Fibroblast of skin of abdomen (primary cell): ENCODE data around the gene CGB7. TPM values are rescaled to one million over a fixed set of nuclear protein-coding genes. Genes with fewer than 3 reads are reported as not detected.

Experiments
- DNase-seq: peaks from one replicate; pipeline ENCODE4 v3.0.0-alpha.2; 2013
- polyA plus RNA-seq, 2 experiments: library from polyadenylated mRNA; unstranded; fragments of 120-200 nt; gene quantifications; one replicate each; pipeline ENCODE4 v1.2.1, GENCODE V29; 2013; ENCODE audit not compliant: insufficient read length in 2 of 2

CGB7 gene
- polyA plus RNA-seq (2013, experiment 1 of 2; ENCODE audit: insufficient read length), result 1.0 TPM
- polyA plus RNA-seq (2013, experiment 2 of 2; ENCODE audit: insufficient read length), result 1.3 TPM

DNA sequence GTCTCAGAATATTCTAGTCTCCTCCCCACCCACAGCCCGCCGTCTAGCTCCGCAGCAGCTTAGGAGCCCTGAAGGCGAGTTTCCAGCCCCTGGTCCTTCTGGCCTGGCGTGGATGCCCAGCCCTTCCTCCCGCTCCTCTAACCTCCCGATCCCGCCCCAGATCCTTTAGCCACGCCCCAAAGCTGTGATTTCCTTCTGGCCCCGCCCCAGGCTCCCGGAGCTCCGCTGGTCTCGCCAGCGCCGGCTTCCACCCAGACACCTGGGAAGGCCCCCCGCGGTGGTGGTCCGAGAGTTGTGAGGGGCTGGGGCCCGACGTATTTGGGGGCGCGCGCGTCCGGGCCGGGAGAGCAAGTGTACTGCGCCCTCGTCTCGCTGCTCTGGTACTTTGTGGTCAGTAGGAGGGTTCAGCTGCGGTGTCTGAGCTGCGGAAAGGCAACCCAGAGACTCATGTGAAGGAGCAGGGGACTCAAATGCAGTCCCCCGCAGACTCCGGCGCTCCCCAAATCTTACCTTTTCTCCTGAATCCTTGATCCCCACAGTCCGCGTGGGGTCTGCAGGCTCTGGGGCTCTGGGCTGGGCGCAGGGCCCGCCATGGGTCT is at the start of gene CGB7:
CGB7 (minus strand) TSS at position 114 of the 599 bp plus-strand sequence. CDS start 2,374 bp downstream, outside the sequence.
- peak; percentile 53 for DNase-seq

DNA sequence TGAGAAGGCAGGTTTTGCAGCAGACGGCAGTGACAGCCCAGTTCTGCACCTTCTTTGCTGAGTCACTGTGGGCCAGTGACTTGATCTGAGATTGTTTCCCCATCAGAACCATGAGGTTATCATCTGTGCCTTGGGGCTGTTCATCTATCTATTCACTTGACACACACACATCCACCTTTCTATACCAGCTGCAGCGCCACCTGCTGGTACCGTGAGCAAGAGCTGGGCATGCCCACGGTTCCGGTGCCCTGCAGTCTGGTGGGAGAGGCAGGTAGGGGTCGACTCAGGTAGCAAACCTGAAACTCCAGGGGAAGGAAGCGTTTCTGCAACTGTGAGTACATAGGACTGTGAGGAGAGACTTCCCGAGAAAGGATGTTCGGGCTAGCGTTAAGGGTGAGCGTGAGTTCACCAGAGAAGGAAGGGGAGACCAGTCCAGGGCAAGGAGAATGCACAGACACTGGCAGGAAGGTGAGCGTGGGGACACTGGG is 49.1 kb upstream of the CGB7 start:
- peak; percentile 39 for DNase-seq

DNA sequence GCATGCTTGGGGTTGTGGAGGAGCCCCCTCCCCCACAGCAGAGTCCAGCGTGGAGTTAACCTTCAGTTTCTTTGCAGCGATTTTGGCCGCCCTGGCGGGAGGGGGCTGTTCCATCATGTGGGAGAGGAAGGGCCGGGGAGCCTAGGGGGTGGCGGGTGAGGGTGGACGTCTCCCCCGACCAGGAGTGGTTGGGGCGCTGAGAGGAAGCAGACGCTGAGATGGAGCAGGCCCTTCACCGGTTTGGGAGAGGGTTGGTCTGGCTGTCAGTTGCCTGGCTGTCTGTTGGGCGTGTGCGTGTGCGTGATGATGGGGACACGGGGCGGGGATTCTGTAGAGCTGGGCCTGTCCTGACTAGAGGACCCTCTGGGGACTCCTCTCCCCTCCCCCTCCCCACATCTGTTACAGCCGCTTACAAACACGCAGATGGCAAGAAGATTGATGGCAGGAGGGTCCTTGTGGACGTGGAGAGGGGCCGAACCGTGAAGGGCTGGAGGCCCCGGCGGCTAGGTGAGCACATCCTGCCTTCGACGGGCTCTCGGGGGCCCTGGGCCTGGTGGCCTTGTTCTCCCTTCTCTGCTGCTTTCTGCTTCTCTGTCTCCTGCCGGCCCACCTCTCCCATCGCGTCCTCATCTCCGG is 46.8 kb upstream of the CGB7 start:
- no peak for DNase-seq

DNA sequence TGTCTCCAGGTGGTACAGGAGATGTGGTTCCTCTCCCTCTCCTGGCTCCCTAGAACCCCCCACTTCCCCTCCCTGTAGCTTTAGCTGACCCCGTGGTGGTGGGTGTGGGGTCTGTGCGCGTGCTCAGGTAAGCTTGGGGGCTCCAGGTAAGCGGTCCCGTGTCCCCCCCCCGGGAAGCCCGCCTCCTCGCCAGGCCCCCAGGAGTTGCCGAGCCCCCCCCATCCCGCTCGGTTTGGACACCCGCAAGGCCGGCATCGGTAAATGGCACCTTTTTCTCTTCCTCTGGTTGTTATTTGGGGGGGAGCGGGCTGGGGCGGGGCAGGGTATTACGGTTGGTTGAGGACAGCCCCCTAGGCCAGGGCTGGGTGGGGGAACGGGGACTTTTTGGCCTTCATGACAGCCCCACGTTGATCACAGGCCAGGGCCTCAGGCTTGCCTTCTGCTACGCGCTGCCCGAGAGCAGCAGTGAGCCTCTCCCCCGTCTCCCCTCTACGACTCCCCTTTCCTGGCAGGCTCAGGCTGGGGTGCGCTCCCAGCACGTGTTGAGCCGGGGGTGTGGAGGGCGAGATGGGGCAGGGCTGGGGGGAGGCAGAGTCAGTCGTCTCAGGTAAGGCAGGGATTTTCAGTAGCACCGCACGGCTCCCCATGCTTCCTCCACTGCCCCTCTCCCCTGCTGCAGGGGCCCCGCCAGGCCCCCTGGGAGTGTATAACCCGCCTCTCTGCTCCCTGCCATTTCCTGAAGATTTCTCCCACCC is 46.0 kb upstream of the CGB7 start:
- DNase-seq, result no peak

DNA sequence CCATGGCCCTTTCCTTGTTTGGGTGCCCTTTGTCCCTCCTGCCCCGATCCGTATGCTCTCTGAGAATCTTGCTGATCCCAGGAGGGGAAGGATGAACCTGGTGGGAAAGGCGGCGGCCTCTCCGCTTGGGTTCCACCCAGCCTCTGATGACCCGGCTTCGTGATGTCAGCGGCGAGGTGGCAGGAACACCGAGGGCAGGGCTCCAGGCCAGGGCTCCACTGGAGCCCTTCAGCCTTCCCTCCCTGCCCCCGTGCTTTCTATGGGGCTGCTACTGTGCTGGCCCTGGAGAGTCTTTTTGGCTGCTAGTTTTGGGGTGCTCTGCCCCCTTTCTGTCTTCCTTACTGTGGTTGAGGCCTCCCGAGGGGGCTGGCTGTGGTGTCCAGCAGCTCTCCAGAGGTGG is 44.8 kb upstream of the CGB7 start:
- no peak for DNase-seq

DNA sequence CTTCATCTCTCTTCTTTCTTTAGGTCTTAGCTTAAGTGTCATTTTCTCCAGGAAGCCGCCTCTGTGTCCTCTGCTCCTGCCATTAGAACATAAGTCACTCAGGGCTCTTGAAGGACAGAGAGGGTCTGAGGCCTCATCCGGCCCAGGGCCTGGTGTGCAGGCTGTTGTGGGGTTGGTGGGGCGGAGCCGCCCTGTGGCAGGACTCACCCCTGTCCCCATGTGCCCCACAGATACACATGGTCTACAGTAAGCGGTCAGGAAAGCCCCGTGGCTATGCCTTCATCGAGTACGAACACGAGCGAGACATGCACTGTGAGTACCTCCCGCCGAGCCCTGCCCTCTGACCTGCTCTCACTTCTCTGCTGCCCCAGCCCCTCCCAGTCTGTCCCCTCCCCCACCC is 43.6 kb upstream of the CGB7 start:
- no peak for DNase-seq

DNA sequence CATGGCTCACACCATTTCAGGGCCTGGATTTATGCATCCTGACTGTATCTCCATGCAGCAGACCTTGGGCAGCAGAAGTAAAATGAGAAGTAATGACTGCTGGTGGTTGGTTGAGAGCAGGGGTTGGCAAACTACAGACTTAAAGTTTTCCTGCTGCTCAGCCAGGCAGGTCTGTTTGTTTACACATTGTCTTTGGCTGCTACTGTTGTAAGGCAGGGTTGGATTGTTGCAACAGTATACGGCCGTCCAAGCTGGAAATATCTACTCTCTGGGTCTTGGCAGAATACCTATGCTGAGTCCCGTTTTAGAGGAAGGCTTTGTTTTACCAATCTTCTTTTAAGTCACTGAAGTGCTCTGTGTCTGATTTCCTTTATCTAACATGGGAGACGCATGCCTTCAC is 41.2 kb upstream of the CGB7 start:
- no peak for DNase-seq

DNA sequence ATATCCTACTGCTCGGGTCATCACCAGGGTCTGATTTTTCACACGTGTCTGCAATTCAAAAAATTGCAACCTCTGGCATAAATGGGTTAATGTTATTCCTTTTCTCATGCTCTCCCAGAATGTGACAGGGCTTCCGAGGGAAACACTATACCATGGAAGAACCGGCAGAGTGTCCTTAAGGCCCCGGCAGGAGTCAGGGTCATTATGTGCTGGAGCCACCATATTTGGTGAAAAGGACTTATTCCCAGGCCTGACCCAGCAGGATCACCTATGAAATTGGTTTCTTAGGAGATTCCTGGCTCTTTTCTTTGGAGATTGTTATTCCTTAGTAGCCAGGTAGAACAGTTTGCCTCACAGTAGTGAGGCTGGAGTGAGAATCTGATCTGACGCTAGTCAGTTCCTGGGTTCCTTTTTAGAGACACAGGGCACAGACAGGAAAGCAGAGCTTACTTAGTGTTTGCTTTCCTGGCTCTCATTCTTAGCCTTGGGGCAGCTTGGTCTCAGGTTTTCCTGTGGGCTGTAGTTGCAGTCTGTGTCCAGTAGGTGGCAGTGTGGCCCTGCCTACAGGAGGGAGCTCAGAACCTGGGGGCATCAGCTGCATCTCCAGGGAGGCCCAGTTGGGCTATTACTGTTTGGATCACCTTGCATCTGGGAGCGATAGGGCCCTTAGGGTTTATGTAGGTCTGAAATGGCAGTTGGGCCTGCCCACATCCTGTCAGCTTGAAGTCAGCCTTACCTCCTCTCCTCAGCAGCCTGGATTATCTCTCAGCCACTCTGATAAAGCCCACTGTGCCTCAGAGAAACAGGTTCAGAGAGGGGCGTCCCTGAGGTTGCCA is 40.1 kb upstream of the CGB7 start:
- peak; percentile 62 for DNase-seq

DNA sequence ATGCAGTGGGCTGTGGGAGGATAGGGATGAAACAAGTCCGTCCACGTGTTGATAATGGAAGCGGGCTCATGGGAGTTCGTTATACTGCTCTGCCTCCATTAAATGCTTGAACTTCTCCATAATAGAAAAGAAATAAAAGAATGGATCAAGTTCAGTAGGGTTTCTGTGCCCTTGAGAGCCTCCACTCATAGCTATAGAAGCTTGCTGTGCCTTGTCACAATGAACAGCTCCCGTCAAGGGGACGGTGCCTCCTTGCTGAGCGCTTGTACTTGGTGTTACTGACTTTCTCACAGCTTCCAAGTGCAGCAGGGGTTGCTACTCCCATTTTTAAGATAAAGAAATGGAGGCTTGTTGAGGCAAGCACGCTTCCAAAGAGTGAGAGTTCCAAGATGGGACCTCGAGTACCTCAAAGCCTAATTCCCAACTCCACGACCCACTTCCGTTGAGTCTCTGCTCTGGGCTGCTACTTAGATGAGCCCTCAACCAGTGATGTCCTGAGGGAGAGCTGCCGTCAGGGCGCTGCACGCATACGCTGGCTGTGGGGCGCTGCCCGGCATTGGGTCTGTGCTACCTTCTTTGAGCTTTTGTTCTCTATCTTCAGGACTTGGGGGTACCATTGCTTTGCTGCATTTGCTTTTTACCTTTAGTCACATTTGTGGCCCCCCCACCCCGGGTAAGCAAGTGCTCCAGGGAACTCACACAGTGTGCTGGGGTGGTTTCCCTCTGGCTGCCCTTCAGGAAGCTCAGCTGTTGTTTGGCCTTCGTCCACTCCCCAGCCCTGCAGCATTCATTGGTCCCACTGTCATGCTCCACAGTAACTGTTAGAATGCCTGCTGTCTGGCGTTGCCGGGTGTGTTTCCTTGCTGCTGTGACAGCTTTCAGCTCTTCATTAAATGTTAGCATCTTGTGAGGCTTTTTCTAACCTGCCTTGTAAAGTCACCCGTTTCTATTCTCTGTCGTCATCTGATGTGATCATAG is 37.2 kb upstream of the CGB7 start:
- DNase-seq, result no peak

DNA sequence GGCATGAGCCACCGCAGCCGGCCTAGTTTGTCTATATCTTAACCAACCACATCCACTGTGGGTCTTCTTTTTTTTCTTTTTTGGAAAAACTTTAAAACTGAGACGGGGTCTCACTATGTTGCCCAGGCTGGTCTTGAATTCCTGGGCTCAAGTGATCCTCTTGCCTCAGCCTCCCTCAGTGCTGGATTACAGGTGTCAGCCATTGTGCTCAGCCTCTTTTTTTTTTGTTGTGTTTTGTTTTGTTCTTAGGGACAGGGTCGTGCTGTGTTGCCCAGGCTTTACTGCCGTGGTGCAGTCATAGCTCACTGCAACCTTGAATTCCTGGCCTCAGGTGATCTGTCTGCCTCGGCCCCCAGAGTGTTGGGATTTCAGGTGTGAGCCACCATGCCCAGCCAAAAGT is 35.1 kb upstream of the CGB7 start:
- no peak for DNase-seq

DNA sequence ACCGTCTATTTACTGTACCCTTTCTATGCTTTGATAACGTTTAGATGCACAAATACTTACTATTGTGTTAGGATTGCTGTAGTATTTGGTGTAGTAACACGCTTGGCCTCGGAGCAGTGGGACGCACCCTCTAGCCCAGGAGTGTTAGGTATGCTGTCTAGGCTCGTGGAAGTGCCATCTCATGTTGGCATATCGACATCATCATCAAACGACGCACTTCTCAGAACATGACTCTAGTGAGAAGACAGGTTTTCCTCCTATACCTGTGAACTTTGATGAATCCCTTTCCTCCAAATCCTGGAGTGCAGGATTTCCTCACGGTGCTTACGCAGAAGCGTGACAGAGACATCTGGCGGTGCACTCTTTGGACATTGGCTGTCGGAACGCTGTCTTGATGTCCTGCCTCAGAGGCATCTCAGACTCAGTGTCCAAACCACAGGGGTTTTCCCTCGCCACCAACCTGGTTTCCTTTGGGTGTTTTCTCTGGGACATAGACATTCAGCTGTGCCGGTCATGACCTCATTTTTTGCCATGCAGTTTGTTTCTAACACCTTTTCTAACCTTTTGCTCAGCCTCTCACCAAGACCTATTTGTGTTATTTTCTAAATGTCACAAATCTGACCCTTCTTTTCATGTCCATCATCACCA is 34.0 kb upstream of the CGB7 start:
- DNase-seq, result no peak

DNA sequence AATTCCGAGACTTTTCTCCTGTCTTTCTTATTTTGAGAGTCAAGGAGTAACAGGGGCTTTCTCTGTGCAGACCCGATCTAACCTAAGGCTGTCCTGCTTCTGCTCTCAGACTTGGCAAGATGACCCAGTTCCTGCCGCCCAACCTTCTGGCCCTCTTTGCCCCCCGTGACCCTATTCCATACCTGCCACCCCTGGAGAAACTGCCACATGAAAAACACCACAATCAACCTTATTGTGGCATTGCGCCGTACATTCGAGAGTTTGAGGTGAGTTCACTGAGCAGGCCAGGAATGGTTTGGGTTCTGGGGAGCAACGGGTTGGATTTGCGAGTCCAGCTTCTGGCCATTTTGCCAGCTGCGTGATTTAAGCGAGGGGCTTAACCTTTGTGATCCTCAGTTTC is 28.7 kb upstream of the CGB7 start:
- no peak for DNase-seq

DNA sequence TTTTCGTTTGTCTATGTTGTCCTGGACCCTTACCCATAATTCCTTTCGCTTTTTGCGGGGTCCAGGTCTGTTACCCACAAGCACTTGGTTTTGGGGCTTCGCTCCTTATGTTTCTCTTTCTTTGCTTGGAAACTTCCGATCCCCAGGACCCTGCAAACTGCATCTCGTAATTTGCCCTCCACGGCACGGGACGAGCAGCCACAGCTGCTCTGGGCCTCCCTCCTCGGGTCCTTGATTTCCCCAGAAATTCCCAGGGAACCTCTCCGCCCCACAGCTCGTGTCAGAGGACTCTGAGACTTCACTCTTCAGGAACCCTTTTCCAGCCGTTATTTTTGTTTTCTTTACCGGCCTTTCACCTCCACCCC is 28.3 kb upstream of the CGB7 start:
- DNase-seq, result no peak

DNA sequence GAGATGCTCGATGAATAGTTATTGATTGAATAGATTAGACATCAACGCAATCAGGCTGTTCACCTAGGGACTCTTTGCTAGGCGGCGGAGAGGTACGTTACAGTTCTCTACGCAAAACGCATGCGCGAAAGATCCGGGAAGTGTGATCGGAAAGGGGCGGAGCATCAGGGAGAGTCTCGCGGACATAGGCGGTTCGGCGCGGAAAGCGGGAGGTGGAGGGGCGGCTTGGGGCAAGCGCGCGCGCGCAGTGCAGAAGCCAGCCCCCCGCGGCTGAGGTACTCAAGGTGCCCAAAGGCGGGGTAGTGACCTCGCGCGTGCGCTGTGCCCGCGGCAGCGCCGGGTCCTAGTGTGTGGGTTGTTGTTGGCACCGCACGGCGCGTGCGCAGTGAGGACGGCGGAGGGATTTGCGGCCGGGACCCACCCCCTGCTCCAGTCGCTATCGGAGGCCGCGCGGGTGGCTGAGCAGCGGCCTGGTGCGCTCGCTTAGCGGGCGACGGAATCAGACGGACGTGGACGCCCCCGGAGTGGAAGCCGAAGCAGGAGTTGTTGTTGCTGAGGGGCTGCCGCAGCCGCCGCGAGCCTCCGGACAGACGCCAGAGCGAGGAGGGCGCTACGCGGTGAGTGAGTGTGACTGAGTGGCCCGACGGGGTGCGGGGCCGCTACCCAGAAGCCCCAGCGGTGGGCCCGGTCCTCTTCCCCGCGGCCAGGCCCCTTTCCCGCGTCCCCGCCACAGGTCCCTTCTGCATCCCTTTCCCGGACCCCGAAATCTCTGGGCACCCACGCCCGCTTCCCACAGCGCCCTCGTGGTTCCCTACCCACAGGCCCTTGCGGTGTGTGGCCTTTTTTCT is 27.7 kb upstream of the CGB7 start, which contains the start of gene SNRNP70:
SNRNP70 (plus strand) TSS at position 432 of the 848 bp plus-strand sequence. CDS start 964 bp downstream, outside the sequence.
- peak; percentile 100 for DNase-seq

DNA sequence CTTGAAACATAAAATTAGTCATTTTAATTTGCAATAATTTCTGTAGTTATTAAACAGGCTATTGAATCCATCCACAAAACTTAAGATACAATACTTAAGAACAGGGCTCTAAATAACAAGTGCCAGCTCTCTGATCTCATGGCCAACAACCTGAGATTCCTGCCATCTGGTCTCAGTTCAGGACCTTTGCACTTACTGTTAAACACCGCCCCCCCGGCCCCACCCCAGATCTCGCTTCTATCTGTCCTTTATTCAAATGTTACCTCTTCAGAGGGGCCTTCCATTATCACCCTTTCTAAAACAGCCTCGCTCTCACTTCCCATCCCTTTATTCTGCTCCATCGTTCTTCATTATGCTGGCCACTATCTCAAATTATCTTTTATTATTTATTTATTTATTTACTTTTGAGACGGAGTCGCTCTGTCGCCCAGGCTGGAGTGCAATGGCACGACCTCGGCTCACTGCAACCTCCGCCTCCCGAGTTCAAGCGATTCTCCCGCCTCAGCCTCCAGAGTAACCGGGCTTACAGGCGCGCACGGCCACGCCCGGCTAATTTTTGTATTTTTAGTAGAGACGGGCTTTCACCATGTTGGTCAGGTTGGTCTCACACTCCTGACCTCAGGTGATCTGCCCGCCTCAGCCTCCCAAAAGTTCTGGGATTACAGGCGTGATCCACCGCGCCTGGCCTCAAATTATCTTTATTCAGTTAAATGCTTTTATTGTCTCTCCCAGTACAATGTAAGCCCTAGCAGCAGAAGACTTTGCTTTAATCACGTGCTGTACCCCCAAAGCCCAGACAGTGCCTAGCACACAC is 26.9 kb upstream of the CGB7 start:
- DNase-seq, result no peak

DNA sequence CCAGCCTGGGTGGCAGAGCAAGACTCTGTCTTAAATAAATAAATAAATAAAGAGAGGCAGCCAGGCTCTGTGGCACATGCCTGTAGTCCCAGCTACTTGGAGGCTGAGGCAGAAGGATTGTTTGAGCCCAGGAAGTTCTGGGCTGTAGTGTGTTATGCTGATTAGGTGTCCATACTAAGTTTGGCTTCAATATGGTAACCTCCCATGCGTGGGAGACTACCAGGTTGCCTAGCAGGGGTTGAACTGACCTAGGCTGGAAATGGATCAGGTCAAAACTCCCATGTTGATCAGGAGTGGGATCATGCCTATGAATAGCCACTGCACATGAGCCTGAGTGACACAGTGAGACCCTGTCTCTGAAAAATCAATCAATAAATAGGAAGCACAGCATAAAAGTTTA is 23.7 kb upstream of the CGB7 start:
- DNase-seq, result no peak

DNA sequence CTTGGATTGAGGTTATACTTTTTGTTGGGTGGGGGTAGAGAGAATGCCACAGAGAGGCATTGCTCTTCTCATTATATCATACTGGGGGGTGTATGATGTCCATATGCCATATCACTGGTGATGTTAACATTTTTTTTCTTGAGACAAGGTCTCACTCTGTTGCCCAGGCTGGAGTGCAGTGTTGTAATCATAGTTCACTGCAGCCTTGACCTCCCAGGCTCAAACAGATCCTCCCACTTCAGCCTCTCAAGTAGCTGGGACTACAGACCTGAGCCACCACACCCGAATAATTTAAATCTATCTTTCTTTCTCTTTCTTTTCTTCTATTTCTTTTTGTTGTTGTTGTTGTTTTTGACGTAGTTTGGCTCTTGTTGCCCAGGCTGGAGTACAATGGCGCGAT is 22.8 kb upstream of the CGB7 start:
- no peak for DNase-seq

DNA sequence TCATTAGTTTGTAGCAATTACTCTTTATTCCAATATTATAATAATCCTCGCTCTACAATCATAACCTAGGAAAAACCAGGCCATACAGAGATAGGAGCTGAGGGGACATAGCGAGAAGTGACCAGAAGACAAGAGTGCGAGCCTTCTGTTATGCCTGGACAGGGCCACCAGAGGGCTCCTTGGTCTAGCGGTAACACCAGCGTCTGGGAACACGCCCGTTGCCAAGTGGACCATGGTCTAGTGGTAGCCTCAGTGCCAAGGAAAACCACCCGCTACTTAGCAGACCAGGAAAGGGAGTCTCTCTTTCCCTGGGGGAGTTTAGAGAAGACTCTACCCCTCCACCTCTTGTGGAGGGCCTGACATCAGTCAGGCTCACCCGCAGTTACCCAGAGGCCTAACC is 17.3 kb upstream of the CGB7 start:
- DNase-seq, result peak; percentile 37
